GM12875 (cell line): Measurements from ENCODE around the gene PPM1N.

Experiments
- H3K4me3 ChIP-seq: one replicate; pipeline ENCODE4 v1.5.1; 2011; ENCODE audit warnings: low read depth, low read length, control low read depth
- TF ChIP-seq, protein P1 (sequence below): IDR thresholded peaks from 2 replicates; pipeline ENCODE4 v1.5.1; 2011; ENCODE audit warnings: low read depth, mild to moderate bottlenecking, control low read depth, inconsistent platforms, low read length, moderate library complexity, borderline replicate concordance; ENCODE audit not compliant: insufficient read depth

The PPM1N gene

DNA sequence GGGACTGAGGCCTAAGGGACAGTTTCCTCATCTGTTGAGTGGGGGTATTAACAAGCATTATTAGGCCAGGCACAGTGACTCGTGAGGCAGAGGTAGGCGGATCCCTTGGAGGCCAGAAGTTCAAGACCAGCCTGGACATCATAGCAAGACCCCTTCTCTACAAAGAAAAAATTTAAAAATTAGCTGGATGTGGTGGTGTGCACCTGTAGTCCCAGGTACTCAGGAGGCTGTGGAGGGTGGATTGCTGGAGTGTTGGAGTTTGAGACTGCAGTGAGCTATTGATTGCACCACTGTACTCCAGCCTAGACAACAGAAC, 41.8 kb upstream of the PPM1N start:
- TF ChIP-seq, protein P1, sequence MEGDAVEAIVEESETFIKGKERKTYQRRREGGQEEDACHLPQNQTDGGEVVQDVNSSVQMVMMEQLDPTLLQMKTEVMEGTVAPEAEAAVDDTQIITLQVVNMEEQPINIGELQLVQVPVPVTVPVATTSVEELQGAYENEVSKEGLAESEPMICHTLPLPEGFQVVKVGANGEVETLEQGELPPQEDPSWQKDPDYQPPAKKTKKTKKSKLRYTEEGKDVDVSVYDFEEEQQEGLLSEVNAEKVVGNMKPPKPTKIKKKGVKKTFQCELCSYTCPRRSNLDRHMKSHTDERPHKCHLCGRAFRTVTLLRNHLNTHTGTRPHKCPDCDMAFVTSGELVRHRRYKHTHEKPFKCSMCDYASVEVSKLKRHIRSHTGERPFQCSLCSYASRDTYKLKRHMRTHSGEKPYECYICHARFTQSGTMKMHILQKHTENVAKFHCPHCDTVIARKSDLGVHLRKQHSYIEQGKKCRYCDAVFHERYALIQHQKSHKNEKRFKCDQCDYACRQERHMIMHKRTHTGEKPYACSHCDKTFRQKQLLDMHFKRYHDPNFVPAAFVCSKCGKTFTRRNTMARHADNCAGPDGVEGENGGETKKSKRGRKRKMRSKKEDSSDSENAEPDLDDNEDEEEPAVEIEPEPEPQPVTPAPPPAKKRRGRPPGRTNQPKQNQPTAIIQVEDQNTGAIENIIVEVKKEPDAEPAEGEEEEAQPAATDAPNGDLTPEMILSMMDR: no peak
- H3K4me3 ChIP-seq: no peak overlapping the region

DNA sequence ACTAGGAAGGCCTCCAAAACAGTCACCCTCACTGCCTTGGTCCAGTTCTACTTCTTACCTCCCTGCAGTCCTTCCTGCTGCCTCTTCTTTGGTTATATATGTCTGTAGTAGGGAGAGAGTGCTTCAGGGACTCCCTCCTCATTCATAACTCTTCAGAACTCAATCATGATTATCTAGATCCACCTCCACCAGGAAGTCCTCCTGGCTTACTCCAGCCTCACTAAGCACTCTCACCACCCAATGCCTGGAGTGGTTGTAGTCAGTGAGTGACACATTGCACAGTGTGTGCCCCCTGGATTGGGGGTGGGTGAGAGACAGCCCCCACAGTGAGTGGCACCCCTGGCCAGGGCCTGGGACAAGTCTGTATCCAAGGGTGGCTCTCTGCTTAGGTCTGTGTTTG, 40.5 kb upstream of the PPM1N start:
- TF ChIP-seq, protein P1: no peak
- H3K4me3 ChIP-seq: no peak overlapping the region

DNA sequence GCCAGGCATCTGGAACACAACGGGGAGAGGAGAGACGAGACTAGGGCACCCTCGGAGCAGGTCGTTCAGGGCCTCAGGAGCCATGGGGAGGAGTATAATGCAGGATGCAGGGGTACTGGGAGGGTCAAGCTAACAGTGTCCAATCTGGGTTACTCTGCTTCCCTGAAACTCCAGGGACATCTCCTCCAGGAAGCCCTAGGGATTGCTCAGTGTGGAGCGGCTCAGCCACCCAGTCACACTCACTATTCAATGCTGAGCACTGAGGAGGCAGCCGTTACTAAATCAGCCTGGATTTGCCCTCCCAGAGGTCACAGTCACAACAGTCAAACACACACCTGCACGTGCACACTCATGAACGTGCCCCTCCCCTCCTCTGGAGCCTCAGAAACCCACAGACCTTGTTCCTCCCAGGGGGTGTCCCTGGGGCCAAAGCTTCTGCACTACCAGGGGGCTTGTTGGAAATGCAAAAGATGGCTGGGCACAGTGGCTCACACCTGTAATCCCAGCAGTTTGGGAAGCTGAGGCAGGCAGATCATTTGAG, 37.4 kb upstream of the PPM1N start:
- H3K4me3 ChIP-seq: no peak overlapping the region
- TF ChIP-seq, protein P1: no peak

DNA sequence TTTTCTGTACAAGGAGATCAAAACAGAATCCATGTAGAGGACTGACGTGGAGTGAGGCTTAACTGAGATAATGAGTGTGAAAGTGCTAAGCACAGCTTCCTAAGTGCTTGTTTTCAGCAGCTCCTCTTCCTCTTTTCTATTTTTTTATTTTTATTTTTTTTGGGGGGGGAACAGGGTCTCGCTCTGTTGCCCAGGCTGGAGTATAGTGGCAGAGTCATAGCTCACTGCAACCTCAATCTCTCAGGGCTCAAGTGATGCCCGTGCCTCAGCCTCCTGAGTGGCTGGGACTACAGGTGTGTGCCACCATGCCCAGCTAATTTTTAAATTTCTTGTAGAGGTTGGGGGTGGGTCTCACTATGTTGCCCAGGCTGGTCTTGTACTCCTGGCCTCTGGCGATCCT, 36.1 kb upstream of the PPM1N start:
- no peak overlapping the region for H3K4me3 ChIP-seq
- TF ChIP-seq, protein P1: no peak

DNA sequence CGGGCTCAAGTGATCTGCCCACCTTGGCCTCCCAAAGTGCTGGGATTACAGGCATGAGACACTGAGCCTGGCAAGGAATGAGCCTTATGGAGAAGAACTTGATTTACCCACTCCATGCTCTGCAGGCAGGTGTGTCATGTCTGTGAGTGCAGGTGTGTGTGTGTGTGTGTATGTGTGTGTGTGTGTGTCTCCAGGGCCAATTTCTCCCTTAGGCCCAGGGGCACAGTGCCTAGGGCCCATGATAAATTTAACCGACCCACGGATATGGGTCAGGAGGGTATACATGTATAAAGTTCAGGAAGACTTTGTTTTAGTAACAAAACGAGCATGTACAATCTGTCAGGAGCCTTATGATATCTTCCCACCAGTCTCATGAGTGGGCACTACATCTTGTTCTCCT, 35.0 kb upstream of the PPM1N start:
- no peak overlapping the region for H3K4me3 ChIP-seq
- TF ChIP-seq, protein P1: no peak

DNA sequence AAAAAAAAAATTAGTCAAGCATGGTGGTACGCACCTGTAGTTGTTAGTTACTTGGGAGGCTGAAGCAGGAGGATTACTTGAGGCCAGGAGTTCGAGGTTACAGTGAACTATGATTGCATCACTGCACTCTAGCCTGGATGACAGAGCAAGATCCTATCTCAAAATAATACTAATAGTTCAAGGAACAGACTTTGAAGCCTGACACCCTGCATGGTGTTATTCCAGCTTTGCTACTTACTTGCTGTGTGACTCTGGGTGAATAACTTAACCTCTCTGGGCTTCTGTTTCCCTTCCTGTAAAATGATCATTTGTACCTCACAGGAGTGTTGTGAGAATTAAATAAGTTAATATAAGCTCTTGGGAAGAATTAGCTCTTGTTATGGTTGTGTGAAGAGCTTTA, 34.0 kb upstream of the PPM1N start:
- TF ChIP-seq, protein P1: no peak
- H3K4me3 ChIP-seq: no peak overlapping the region

DNA sequence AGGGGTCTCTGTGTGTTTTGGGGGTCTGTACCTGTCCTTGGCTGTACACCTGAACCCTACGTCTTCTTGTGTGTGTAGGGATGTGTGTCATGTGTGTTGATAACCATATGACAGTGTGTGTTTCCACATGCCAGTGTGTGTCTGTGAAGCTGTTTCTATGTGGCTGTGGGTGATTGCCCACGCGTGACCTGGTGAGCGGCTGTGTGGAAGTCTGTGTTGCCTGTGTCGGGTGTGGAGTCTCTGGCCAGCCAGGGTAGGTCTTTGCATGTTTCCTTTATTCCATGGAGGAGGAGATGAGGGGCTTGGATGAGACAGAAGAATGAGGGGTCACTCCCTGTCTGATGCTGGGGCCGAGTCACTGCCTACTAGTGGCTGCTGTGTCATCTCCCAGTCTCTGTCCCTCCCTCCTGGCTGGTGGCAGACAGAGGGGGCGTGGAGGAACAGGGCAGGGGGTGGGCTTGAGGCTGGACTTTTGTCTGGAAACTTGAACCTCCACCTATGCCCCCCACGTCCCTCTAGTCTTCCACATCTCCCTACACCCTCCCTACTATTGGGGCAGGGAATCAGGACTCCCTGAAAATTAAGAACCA, 33.3 kb upstream of the PPM1N start:
- TF ChIP-seq, protein P1: no peak
- H3K4me3 ChIP-seq: no peak overlapping the region
